B cell (primary cell): ENCODE measurements around the gene CAP2. TPM values are rescaled to one million over a fixed set of nuclear protein-coding genes. Genes with fewer than 3 reads are reported as not detected.

Experiments
- ATAC-seq: fragments of 200-7000 bp; cut with Tn5 transposase; one replicate; pipeline ENCODE4 v1.10.0; 2021; ENCODE audit warnings: low read depth, mild to moderate bottlenecking, moderate number of reproducible peaks, moderate library complexity
- CTCF ChIA-PET: fragments of 350-600 bp; sonication (Branson Sonifier 250); formaldehyde crosslinking; loops from one replicate; lab custom pipeline; 2021; ENCODE audit warnings: antibody characterized with exemption, inconsistent platforms; lab: Charles Lee
- POLR2A ChIA-PET: fragments of 350-600 bp; sonication (Branson Sonifier 250); formaldehyde crosslinking; loops from one replicate; lab custom pipeline; 2021; ENCODE audit warnings: antibody characterized with exemption; lab: Charles Lee
- DNase-seq: peaks from one replicate; pipeline ENCODE4 v3.0.0; 2013
- H2AFZ ChIP-seq: 2 replicates; pipeline ENCODE4 v1.6.1; 2012; ENCODE audit warnings: mild to moderate bottlenecking, low read depth, low read length; ENCODE audit not compliant: insufficient read depth, poor library complexity, severe bottlenecking
- H3K27ac ChIP-seq, 2 donors: 1 replicate in 1 of 2; 2 replicates in 1 of 2; pipeline ENCODE4 v1.5.1; 2012 to 2013; ENCODE audit warnings: low read length in 2 of 2, mild to moderate bottlenecking in 2 of 2, moderate library complexity in 1 of 2
- H3K27me3 ChIP-seq, 4 experiments: fragments of 200-600 bp in 1 of 4; sonication (generic) in 1 of 4; replicated peaks in 1 of 4; 1 replicate in 2 of 4; 2 replicates in 2 of 4; pipeline versions ENCODE4 v1.6.1 to v1.7.0; 2013 to 2016; ENCODE audit warnings: low read length in 3 of 4, mild to moderate bottlenecking in 2 of 4, mixed read lengths in 1 of 4, moderate library complexity in 1 of 4; ENCODE audit not compliant: insufficient read depth in 4 of 4, control insufficient read depth in 3 of 4; ENCODE audit errors: control extremely low read depth in 1 of 4
- H3K36me3 ChIP-seq, 2 experiments: replicated peaks in 1 of 2; 1 replicate in 1 of 2; 2 replicates in 1 of 2; pipeline versions ENCODE4 v1.6.1 to v1.7.1; 2013; ENCODE audit warnings: low read length in 1 of 2; ENCODE audit not compliant: insufficient read depth in 2 of 2, control insufficient read depth in 1 of 2; ENCODE audit errors: control extremely low read depth in 1 of 2, extremely low read depth in 1 of 2
- H3K4me1 ChIP-seq, 2 donors: fragments of 200-600 bp in 1 of 2; sonication (generic) in 1 of 2; 1 replicate in 1 of 2; 2 replicates in 1 of 2; pipeline versions ENCODE4 v1.5.1 to v1.6.1; 2013 to 2017; ENCODE audit warnings: low read length in 2 of 2; ENCODE audit not compliant: control insufficient read depth in 2 of 2, insufficient read depth in 2 of 2
- H3K4me2 ChIP-seq: replicated peaks from 2 replicates; pipeline ENCODE3; 2012; ENCODE audit warnings: mild to moderate bottlenecking, low read depth, low read length; ENCODE audit not compliant: poor library complexity, severe bottlenecking
- H3K4me3 ChIP-seq, 5 experiments: fragments of 200-600 bp in 1 of 5; sonication (generic) in 1 of 5; 1 replicate in 3 of 5; 2 replicates in 2 of 5; pipeline versions ENCODE4 v1.5.1 to v1.7.0; 2011 to 2016; ENCODE audit warnings: low read length in 4 of 5, mild to moderate bottlenecking in 4 of 5, low read depth in 2 of 5, control low read depth in 1 of 5, moderate library complexity in 1 of 5; ENCODE audit not compliant: insufficient read depth in 1 of 5; ENCODE audit errors: control extremely low read depth in 1 of 5, extremely low read depth in 1 of 5
- H3K79me2 ChIP-seq: fragments of 200-600 bp; sonication (generic); one replicate; pipeline ENCODE4 v1.6.0; 2016; ENCODE audit warnings: low read length; ENCODE audit not compliant: control insufficient read depth, insufficient read depth
- H3K9ac ChIP-seq: fragments of 200-600 bp; sonication (generic); 2 replicates; pipeline ENCODE4 v1.6.1; 2017; ENCODE audit warnings: mild to moderate bottlenecking, low read length, moderate library complexity
- H3K9me3 ChIP-seq, 3 donors: one replicate each; pipeline versions ENCODE4 v1.6.1 to v1.7.1; 2013; ENCODE audit warnings: low read length in 2 of 3; ENCODE audit not compliant: control insufficient read depth in 2 of 3, insufficient read depth in 1 of 3; ENCODE audit errors: control extremely low read depth in 1 of 3
- H4K20me1 ChIP-seq: 2 replicates; pipeline ENCODE4 v1.6.0; 2012; ENCODE audit warnings: mild to moderate bottlenecking, low read length; ENCODE audit not compliant: insufficient read depth, control insufficient read depth, poor library complexity, severe bottlenecking
- H3K27ac Mint-ChIP-seq: one replicate; pipeline ENCODE4 v1.8.0; 2021; ENCODE audit warnings: mixed read lengths
- H3K27me3 Mint-ChIP-seq: one replicate; pipeline ENCODE4 v1.8.0; 2021; ENCODE audit warnings: mixed read lengths
- H3K4me1 Mint-ChIP-seq: one replicate; pipeline ENCODE4 v1.8.0; 2021; ENCODE audit warnings: mixed read lengths
- H3K4me3 Mint-ChIP-seq: one replicate; pipeline ENCODE4 v1.8.0; 2021; ENCODE audit warnings: mixed read lengths
- H3K9me3 Mint-ChIP-seq: one replicate; pipeline ENCODE4 v1.8.0; 2022; ENCODE audit warnings: mixed read lengths; ENCODE audit not compliant: insufficient read depth
- CTCF ChIP-seq: fragments of 200-600 bp; IDR thresholded peaks from one replicate; pipeline ENCODE4 v1.8.0; 2022; ENCODE audit warnings: antibody characterized with exemption, mild to moderate bottlenecking
- EZH2 ChIP-seq: IDR thresholded peaks from 2 replicates; pipeline ENCODE4 v1.6.1; 2012; ENCODE audit warnings: borderline replicate concordance, low read depth, mild to moderate bottlenecking, moderate library complexity, low read length; ENCODE audit not compliant: insufficient read depth, poor library complexity, severe bottlenecking
- WGBS: methylation state at CpG from one replicate; pipeline ENCODE4 v1.1.5; 2013; ENCODE audit warnings: missing lambda C conversion rate; ENCODE audit not compliant: insufficient coverage; 5-methylcytosine and 5-hydroxymethylcytosine counted together
- intact Hi-C: fragments of 100-400 bp; cut with micrococcal nuclease; formaldehyde crosslinking; loops from one replicate; pipeline ENCODE4 v1.10.0; 2022
- polyA plus RNA-seq: library from polyadenylated mRNA; depleted of rRNA; stranded (reverse); fragments of >200 nt; gene quantifications from 2 replicates; pipeline ENCODE4 v1.2.3, GENCODE V29; 2012
- total RNA-seq, 2 donors: library from RNA; stranded (reverse); fragments of 120-200 nt in 1 of 2; gene quantifications; 1 replicate in 1 of 2; 2 replicates in 1 of 2; pipeline versions ENCODE4 v1.2.3 to v1.2.4, GENCODE V29; 2013 to 2022

The CAP2 gene
- total and polyA plus RNA-seq, 2 donors (not counting 1 experiment from before 2014, with no cell fraction given): not detected

GRCh38 chr6:17429383-17430061 is 36.1 kb downstream of the CAP2 start:
- DNase-seq (no peak), ATAC-seq (no peak)
- Mint-ChIP-seq H3K4me1 (no peaks in the 10 kb centered on the region), H3K27me3 (peaks cover 4% of the 10 kb centered on the region), H3K27ac (no peak overlapping the region), H3K9me3 (peaks cover 2% of the 10 kb centered on the region), H3K4me3 (no peak overlapping the region)
- H3K4me3 ChIP-seq: no peak overlapping the region
- H3K27ac ChIP-seq: no peak overlapping the region
- H3K9me3 ChIP-seq: no peaks in the 10 kb centered on the region
- H3K9ac ChIP-seq: no peak overlapping the region
- no peak overlapping the region for H3K4me2 ChIP-seq
- WGBS: 100% methylated on average over 3 of the region's 3 CpGs
- ChIA-PET CTCF (no interaction called here), POLR2A (no interaction called here)
- no peaks in the 10 kb centered on the region for H3K79me2 ChIP-seq
- H2AFZ ChIP-seq: no peak overlapping the region
- no peaks in the 10 kb centered on the region for H3K27me3 ChIP-seq
- no peak for TF ChIP-seq EZH2
- no peak for TF ChIP-seq CTCF
- intact Hi-C loops: no loop called here
- no peaks in the 10 kb centered on the region for H3K4me1 ChIP-seq
- H3K36me3 ChIP-seq: no peaks in the 10 kb centered on the region
- H4K20me1 ChIP-seq: no peaks in the 10 kb centered on the region

GRCh38 chr6:17431581-17431980 is 38.2 kb downstream of the CAP2 start:
- H3K27me3 ChIP-seq: no peaks in the 10 kb centered on the region
- ATAC-seq: no peak
- Mint-ChIP-seq H3K27ac (no peak overlapping the region), H3K4me3 (no peak overlapping the region), H3K4me1 (no peaks in the 10 kb centered on the region), H3K9me3 (peaks cover 2% of the 10 kb centered on the region), H3K27me3 (peaks cover 4% of the 10 kb centered on the region)
- no peaks in the 10 kb centered on the region for H4K20me1 ChIP-seq
- no peak overlapping the region for H3K27ac ChIP-seq
- H3K4me3 ChIP-seq: no peak overlapping the region
- H3K36me3 ChIP-seq: no peaks in the 10 kb centered on the region
- no peak overlapping the region for H3K4me2 ChIP-seq
- intact Hi-C loops: no loop called here
- TF ChIP-seq EZH2: no peak
- no peak for TF ChIP-seq CTCF
- POLR2A ChIA-PET: no interaction called here
- no peak overlapping the region for H2AFZ ChIP-seq
- CTCF ChIA-PET: no interaction called here
- 85% methylated on average over 2 of the region's 2 CpGs for WGBS
- no peaks in the 10 kb centered on the region for H3K9me3 ChIP-seq
- H3K79me2 ChIP-seq: no peaks in the 10 kb centered on the region
- no peaks in the 10 kb centered on the region for H3K4me1 ChIP-seq
- no peak overlapping the region for H3K9ac ChIP-seq
- DNase-seq: no peak
